DND-41 (cell line): Measurements from ENCODE around the gene JARID2.

Experiments used
- ATAC-seq: fragments of 200-7000 bp; cut with Tn5 transposase; 3 replicates; pipeline ENCODE4 v1.9.1; 2021; ENCODE audit warnings: low read depth; ENCODE audit not compliant: insufficient read depth
- DNase-seq: peaks from one replicate; pipeline ENCODE4 v3.0.0-alpha.2; 2020
- H2AFZ ChIP-seq: 2 replicates; pipeline ENCODE4 v1.6.0; 2012; ENCODE audit warnings: low read depth, low read length
- H3K27ac ChIP-seq: 2 replicates; pipeline ENCODE4 v1.5.1; 2012; ENCODE audit warnings: low read length, inconsistent platforms
- H3K27me3 ChIP-seq: fragments of 200-600 bp; sonication (generic); 2 replicates; pipeline ENCODE4 v1.6.0; 2012; ENCODE audit warnings: low read length, mild to moderate bottlenecking, inconsistent platforms; ENCODE audit not compliant: insufficient read depth, poor library complexity
- H3K36me3 ChIP-seq: 2 replicates; pipeline ENCODE4 v1.5.1; 2012; ENCODE audit warnings: low read length, inconsistent platforms; ENCODE audit not compliant: insufficient read depth
- H3K4me1 ChIP-seq: 2 replicates; pipeline ENCODE4 v1.5.1; 2012; ENCODE audit warnings: mild to moderate bottlenecking, low read length; ENCODE audit not compliant: insufficient read depth
- H3K4me2 ChIP-seq: 2 replicates; pipeline ENCODE4 v1.6.0; 2012; ENCODE audit warnings: mild to moderate bottlenecking, moderate library complexity, low read length, inconsistent platforms; ENCODE audit not compliant: insufficient read depth
- H3K4me3 ChIP-seq, 2 experiments: fragments of 200-600 bp in 1 of 2; shearing (Covaris generic) in 1 of 2; 2 replicates each; pipeline ENCODE4 v1.5.1; 2012 to 2016; ENCODE audit warnings: inconsistent platforms in 2 of 2, low read length in 2 of 2, mild to moderate bottlenecking in 2 of 2, low read depth in 1 of 2, moderate library complexity in 1 of 2
- H3K79me2 ChIP-seq: 2 replicates; pipeline ENCODE4 v1.6.0; 2012; ENCODE audit warnings: low read length, inconsistent platforms; ENCODE audit not compliant: insufficient read depth
- H3K9ac ChIP-seq: 2 replicates; pipeline ENCODE4 v1.6.0; 2012; ENCODE audit warnings: low read depth, mild to moderate bottlenecking, inconsistent platforms, low read length, moderate library complexity
- H3K9me3 ChIP-seq: 2 replicates; pipeline ENCODE4 v1.5.1; 2012; ENCODE audit warnings: low read length, moderate library complexity, mild to moderate bottlenecking, inconsistent platforms; ENCODE audit not compliant: insufficient read depth, severe bottlenecking
- H4K20me1 ChIP-seq: 2 replicates; pipeline ENCODE4 v1.6.0; 2012; ENCODE audit warnings: low read length; ENCODE audit not compliant: insufficient read depth
- EZH2 ChIP-seq: IDR thresholded peaks from 3 replicates; pipeline ENCODE4 v1.6.1; 2012; ENCODE audit warnings: borderline replicate concordance, low read depth, mild to moderate bottlenecking, moderate library complexity, low read length, inconsistent platforms; ENCODE audit not compliant: severe bottlenecking
- TF ChIP-seq, protein P1 (sequence below): IDR thresholded peaks from 2 replicates; pipeline ENCODE4 v1.5.1; 2012; ENCODE audit warnings: borderline replicate concordance, low read length, moderate library complexity, mild to moderate bottlenecking; ENCODE audit not compliant: poor library complexity, severe bottlenecking; ENCODE audit errors: extremely low read depth

JARID2 gene

DNA sequence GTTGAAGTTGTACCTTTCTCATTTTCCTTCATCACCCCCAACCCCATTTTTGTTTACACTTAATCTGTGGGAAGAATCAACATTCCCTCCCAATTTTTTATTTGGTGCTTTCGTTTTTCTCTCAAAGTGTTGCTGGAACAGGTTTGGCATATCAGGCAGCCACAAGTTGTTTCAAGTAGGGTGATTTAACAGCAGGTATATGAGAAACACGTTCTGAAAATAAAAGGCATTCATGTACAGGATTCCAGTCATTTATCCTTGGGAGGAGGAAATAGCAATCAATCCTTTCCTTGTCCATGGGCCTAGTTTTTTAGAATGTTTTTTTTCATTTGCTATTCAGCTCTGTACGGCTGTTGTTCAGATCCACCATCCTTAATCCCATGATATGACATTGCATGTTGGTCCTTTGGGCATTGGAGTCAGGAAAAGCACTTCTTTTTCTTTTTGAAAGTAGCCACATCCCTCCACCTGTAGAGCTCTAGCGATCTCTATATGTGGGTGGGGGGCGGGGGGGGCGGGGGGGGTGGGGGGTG is 120.2 kb downstream of the JARID2 start:
- H3K27ac ChIP-seq: no peak overlapping the region
- ATAC-seq: no peak

GRCh38 chr6:15366879-15367278 is 121.0 kb downstream of the JARID2 start:
- Histone ChIP-seq H3K27me3 (no peaks in the 10 kb centered on the region), H3K36me3 (no peaks in the 10 kb centered on the region), H3K27ac (no peak overlapping the region), H3K9me3 (no peaks in the 10 kb centered on the region), H3K9ac (no peak overlapping the region), H3K4me2 (no peak overlapping the region), H3K79me2 (peaks cover 85% of the 10 kb centered on the region), H4K20me1 (peaks cover 41% of the 10 kb centered on the region), H3K4me3 (no peak overlapping the region), H2AFZ (no peak overlapping the region), H3K4me1 (peaks cover 4% of the 10 kb centered on the region)
- DNase-seq: no peak
- no peak for TF ChIP-seq EZH2
- TF ChIP-seq, protein P1, sequence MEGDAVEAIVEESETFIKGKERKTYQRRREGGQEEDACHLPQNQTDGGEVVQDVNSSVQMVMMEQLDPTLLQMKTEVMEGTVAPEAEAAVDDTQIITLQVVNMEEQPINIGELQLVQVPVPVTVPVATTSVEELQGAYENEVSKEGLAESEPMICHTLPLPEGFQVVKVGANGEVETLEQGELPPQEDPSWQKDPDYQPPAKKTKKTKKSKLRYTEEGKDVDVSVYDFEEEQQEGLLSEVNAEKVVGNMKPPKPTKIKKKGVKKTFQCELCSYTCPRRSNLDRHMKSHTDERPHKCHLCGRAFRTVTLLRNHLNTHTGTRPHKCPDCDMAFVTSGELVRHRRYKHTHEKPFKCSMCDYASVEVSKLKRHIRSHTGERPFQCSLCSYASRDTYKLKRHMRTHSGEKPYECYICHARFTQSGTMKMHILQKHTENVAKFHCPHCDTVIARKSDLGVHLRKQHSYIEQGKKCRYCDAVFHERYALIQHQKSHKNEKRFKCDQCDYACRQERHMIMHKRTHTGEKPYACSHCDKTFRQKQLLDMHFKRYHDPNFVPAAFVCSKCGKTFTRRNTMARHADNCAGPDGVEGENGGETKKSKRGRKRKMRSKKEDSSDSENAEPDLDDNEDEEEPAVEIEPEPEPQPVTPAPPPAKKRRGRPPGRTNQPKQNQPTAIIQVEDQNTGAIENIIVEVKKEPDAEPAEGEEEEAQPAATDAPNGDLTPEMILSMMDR: no peak
- no peak for ATAC-seq

More for the DNA sequence above, 120.2 kb downstream of the JARID2 start:
- Histone ChIP-seq H3K4me2 (no peak overlapping the region), H3K9me3 (no peaks in the 10 kb centered on the region), H3K4me3 (no peak overlapping the region), H3K27me3 (no peaks in the 10 kb centered on the region), H3K9ac (no peak overlapping the region), H3K79me2 (peaks cover 84% of the 10 kb centered on the region), H2AFZ (no peak overlapping the region), H4K20me1 (peaks cover 34% of the 10 kb centered on the region), H3K36me3 (0 out of 2 replicates have a peak, but pooled peaks cover 2% of the 10 kb centered on the region), H3K4me1 (peaks cover 4% of the 10 kb centered on the region)
- TF ChIP-seq, protein P1: no peak
- TF ChIP-seq EZH2: no peak
- DNase-seq: no peak

DNA sequence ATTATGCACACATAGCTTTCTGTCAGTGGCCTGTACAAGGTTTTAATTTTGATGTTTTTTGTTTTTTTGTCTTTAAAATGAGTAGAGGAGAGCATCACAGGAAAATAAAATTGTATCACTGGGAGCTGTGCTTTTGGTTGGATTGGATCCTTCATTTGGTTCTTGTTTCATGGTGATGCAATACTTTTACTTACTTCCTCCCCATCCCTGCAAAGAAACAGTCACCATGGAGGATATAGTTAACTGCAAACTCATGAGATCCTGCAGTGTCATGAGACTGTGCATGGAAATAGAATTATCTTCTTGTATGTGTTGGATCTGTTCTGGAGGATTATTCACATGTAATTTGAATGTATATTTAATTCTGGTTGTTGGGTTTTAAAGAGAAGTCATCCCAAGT is 122.3 kb downstream of the JARID2 start:
- peaks cover 32% of the 10 kb centered on the region for H4K20me1 ChIP-seq

More for the DNA sequence above, 122.3 kb downstream of the JARID2 start:
- Histone ChIP-seq H3K36me3 (no peaks in the 10 kb centered on the region), H3K4me2 (no peak overlapping the region), H3K9me3 (no peaks in the 10 kb centered on the region), H2AFZ (no peak overlapping the region), H3K4me1 (peaks cover 4% of the 10 kb centered on the region), H3K4me3 (no peak overlapping the region), H3K79me2 (peaks cover 82% of the 10 kb centered on the region), H3K27me3 (no peaks in the 10 kb centered on the region), H3K27ac (no peak overlapping the region), H3K9ac (no peak overlapping the region)
- no peak for DNase-seq
- no peak for ATAC-seq
- TF ChIP-seq EZH2: no peak
- TF ChIP-seq, protein P1: no peak
